SK-N-SH (cell line): ENCODE data around the gene DEFB119.

ENCODE experiments used
- CHD2 ChIP-seq: fragments of 150-350 bp; IDR thresholded peaks from 2 replicates; pipeline ENCODE4 v1.6.1; 2018; ENCODE audit warnings: low read length; ENCODE audit not compliant: partially characterized antibody
- CTCF ChIP-seq: fragments of 200-600 bp; sonication (generic); IDR thresholded peaks from 2 replicates; pipeline ENCODE4 v1.6.1; 2017; ENCODE audit warnings: antibody characterized with exemption, mild to moderate bottlenecking, moderate library complexity
- ELF1 ChIP-seq: IDR thresholded peaks from 2 replicates; pipeline ENCODE4 v1.4.0; 2012
- EP300 ChIP-seq, 2 experiments: IDR thresholded peaks; 2 replicates each; pipeline versions ENCODE4 v1.4.0 to v1.6.1; 2012; ENCODE audit warnings: borderline replicate concordance in 1 of 2, low read depth in 1 of 2, low read length in 1 of 2
- JUND ChIP-seq: IDR thresholded peaks from 2 replicates; pipeline ENCODE4 v1.4.0; 2012
- POLR2AphosphoS5 ChIP-seq: IDR thresholded peaks from 2 replicates; pipeline ENCODE4 v1.6.1; 2012; ENCODE audit warnings: low read depth, low read length
- TAF1 ChIP-seq: IDR thresholded peaks from 2 replicates; pipeline ENCODE4 v1.6.1; 2012; ENCODE audit warnings: low read depth, mild to moderate bottlenecking, low read length, moderate library complexity, borderline replicate concordance
- TCF12 ChIP-seq: IDR thresholded peaks from 2 replicates; pipeline ENCODE4 v1.4.0; 2012

DNA sequence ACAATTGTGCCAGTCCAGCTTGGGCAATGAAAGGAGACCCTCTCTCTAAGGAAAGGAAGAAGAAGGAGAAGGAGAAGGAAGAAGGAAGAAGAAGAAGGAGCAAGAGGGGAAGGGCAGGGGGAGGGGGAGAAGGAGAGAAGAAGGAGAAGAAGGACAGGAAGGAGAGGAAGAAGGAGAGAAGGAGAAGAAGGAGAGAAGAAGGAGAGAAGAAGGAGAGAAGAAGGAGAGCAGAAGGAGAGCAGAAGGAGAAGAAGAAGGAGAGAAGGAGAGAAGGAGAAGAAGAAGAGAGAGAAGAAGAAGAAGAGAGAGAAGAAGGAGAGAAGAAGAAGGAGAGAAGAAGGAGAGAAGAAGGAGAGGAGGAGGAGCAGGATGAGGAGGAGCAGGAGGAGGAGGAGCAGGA, 59.5 kb downstream of the DEFB119 start:
- TF ChIP-seq POLR2AphosphoS5 (no peak), CHD2 (no peak), CTCF (no peak), EP300 (IDR thresholded peaks at IDR 0.05; ENCODE audit: borderline replicate concordance in 1 of 2, low read depth in 1 of 2, low read length in 1 of 2) (no peak), JUND (no peak), TCF12 (no peak), ELF1 (no peak), TAF1 (no peak)
